ENCODE results near the gene MOB1B. TPM values are rescaled to one million over a fixed set of nuclear protein-coding genes. Genes with fewer than 3 reads are reported as not detected.
"Not testable (repeated sequence)": the region's sequence is repeated elsewhere in the genome, so short reads cannot be mapped to it uniquely, and the experiment has no call there.

The MOB1B gene
- total RNA-seq, 3 donors from 2014 or later, result 15.9 to 18.5 (median 17.2) TPM

- no peak for ATAC-seq
- no peak for DNase-seq
- Mint-ChIP-seq H3K9me3 (no peaks in the 10 kb centered on the region), H3K36me3 (ENCODE audit: insufficient read depth) (no peaks in the 10 kb centered on the region), H3K4me3 (no peak overlapping the region), H3K4me1 (ENCODE audit: low read depth) (no peaks in the 10 kb centered on the region), H3K27me3 (ENCODE audit: low read depth) (no peaks in the 10 kb centered on the region)
These were observed 6.2 kb upstream of the MOB1B start for GRCh38 chr4:70895811-70896491.

GRCh38 chr4:70898581-70898980 is 3.6 kb upstream of the MOB1B start:
- not testable (repeated sequence) for ATAC-seq; H3K36me3 Mint-ChIP-seq (ENCODE audit: insufficient read depth); H3K9me3 Mint-ChIP-seq; H3K4me3 Mint-ChIP-seq; DNase-seq; H3K27me3 Mint-ChIP-seq (ENCODE audit: low read depth)
- H3K4me1 Mint-ChIP-seq (ENCODE audit: low read depth), result peaks cover 11% of the 10 kb centered on the region

GRCh38 chr4:70901607-70901983 is 574 bp upstream of the MOB1B start:
- no peaks in the 10 kb centered on the region for H3K9me3 Mint-ChIP-seq
- DNase-seq, result no peak
- H3K27me3 Mint-ChIP-seq (ENCODE audit: low read depth), result no peaks in the 10 kb centered on the region
- H3K4me3 Mint-ChIP-seq, result peak overlapping the region; percentile 99
- ATAC-seq, result no peak
- H3K36me3 Mint-ChIP-seq (ENCODE audit: insufficient read depth), result peaks cover 5% of the 10 kb centered on the region
- peaks cover 23% of the 10 kb centered on the region for H3K4me1 Mint-ChIP-seq (ENCODE audit: low read depth)

- Mint-ChIP-seq H3K36me3 (ENCODE audit: insufficient read depth) (peaks cover 5% of the 10 kb centered on the region), H3K4me3 (peak overlapping the region; percentile 99), H3K4me1 (ENCODE audit: low read depth) (peaks cover 23% of the 10 kb centered on the region), H3K9me3 (no peaks in the 10 kb centered on the region), H3K27me3 (ENCODE audit: low read depth) (no peaks in the 10 kb centered on the region)
- DNase-seq (no peak), ATAC-seq (peak; percentile 66 to 72)
These were observed 565 bp downstream of the MOB1B start for GRCh38 chr4:70902577-70903290.

- Mint-ChIP-seq H3K4me3 (peak overlapping the region; percentile 99), H3K36me3 (ENCODE audit: insufficient read depth) (peaks cover 5% of the 10 kb centered on the region), H3K9me3 (no peaks in the 10 kb centered on the region), H3K27me3 (ENCODE audit: low read depth) (no peaks in the 10 kb centered on the region), H3K4me1 (ENCODE audit: low read depth) (peaks cover 23% of the 10 kb centered on the region)
- DNase-seq (no peak), ATAC-seq (no peak)
These were observed 1.1 kb downstream of the MOB1B start for GRCh38 chr4:70903291-70903603.

GRCh38 chr4:70908993-70909556 is 6.9 kb downstream of the MOB1B start:
- Mint-ChIP-seq H3K9me3 (no peaks in the 10 kb centered on the region), H3K36me3 (ENCODE audit: insufficient read depth) (peaks cover 5% of the 10 kb centered on the region), H3K27me3 (ENCODE audit: low read depth) (no peaks in the 10 kb centered on the region), H3K4me1 (ENCODE audit: low read depth) (peaks cover 9% of the 10 kb centered on the region), H3K4me3 (no peak overlapping the region)
- ATAC-seq (no peak), DNase-seq (no peak)

GRCh38 chr4:70914000-70914399 is 11.8 kb downstream of the MOB1B start:
- ATAC-seq (no peak), DNase-seq (no peak)
- Mint-ChIP-seq H3K9me3 (no peaks in the 10 kb centered on the region), H3K36me3 (ENCODE audit: insufficient read depth) (peaks cover 6% of the 10 kb centered on the region), H3K4me1 (ENCODE audit: low read depth) (peaks cover 3% of the 10 kb centered on the region), H3K4me3 (no peak overlapping the region), H3K27me3 (ENCODE audit: low read depth) (no peaks in the 10 kb centered on the region)

GRCh38 chr4:70914631-70915030 is 12.5 kb downstream of the MOB1B start:
- H3K9me3 Mint-ChIP-seq, result no peaks in the 10 kb centered on the region
- peaks cover 3% of the 10 kb centered on the region for H3K4me1 Mint-ChIP-seq (ENCODE audit: low read depth)
- no peak for DNase-seq
- H3K27me3 Mint-ChIP-seq (ENCODE audit: low read depth), result no peaks in the 10 kb centered on the region
- no peak overlapping the region for H3K4me3 Mint-ChIP-seq
- no peak for ATAC-seq
- H3K36me3 Mint-ChIP-seq (ENCODE audit: insufficient read depth), result peaks cover 6% of the 10 kb centered on the region

GRCh38 chr4:70915036-70915815 is 13.1 kb downstream of the MOB1B start:
- H3K9me3 Mint-ChIP-seq, result no peaks in the 10 kb centered on the region
- DNase-seq (no peak), ATAC-seq (no peak)
- H3K27me3 Mint-ChIP-seq (ENCODE audit: low read depth), result no peaks in the 10 kb centered on the region
- H3K4me1 Mint-ChIP-seq (ENCODE audit: low read depth), result peaks cover 3% of the 10 kb centered on the region
- H3K4me3 Mint-ChIP-seq, result no peak overlapping the region
- H3K36me3 Mint-ChIP-seq (ENCODE audit: insufficient read depth), result peaks cover 6% of the 10 kb centered on the region

- no peaks in the 10 kb centered on the region for H3K9me3 Mint-ChIP-seq
- H3K4me1 Mint-ChIP-seq (ENCODE audit: low read depth), result peaks cover 3% of the 10 kb centered on the region
- H3K4me3 Mint-ChIP-seq, result no peak overlapping the region
- no peak for DNase-seq
- H3K36me3 Mint-ChIP-seq (ENCODE audit: insufficient read depth), result peaks cover 6% of the 10 kb centered on the region
- no peaks in the 10 kb centered on the region for H3K27me3 Mint-ChIP-seq (ENCODE audit: low read depth)
- no peak for ATAC-seq
These were observed 13.8 kb downstream of the MOB1B start for GRCh38 chr4:70915874-70916559.

GRCh38 chr4:70920592-70920991 is 18.4 kb downstream of the MOB1B start:
- Mint-ChIP-seq H3K36me3 (ENCODE audit: insufficient read depth) (peaks cover 3% of the 10 kb centered on the region), H3K4me3 (no peak overlapping the region), H3K9me3 (no peaks in the 10 kb centered on the region), H3K27me3 (ENCODE audit: low read depth) (no peaks in the 10 kb centered on the region), H3K4me1 (ENCODE audit: low read depth) (peaks cover 3% of the 10 kb centered on the region)
- no peak for ATAC-seq
- DNase-seq, result no peak

- no peaks in the 10 kb centered on the region for H3K27me3 Mint-ChIP-seq (ENCODE audit: low read depth)
- peaks cover 26% of the 10 kb centered on the region for H3K4me1 Mint-ChIP-seq (ENCODE audit: low read depth)
- H3K36me3 Mint-ChIP-seq (ENCODE audit: insufficient read depth), result no peaks in the 10 kb centered on the region
- DNase-seq (no peak), ATAC-seq (no peak)
- H3K4me3 Mint-ChIP-seq, result no peak overlapping the region
- no peaks in the 10 kb centered on the region for H3K9me3 Mint-ChIP-seq
These were observed 23.2 kb downstream of the MOB1B start for GRCh38 chr4:70925418-70925817.

GRCh38 chr4:70925899-70926635 is 23.9 kb downstream of the MOB1B start:
- H3K4me1 Mint-ChIP-seq (ENCODE audit: low read depth), result peaks cover 33% of the 10 kb centered on the region
- ATAC-seq, result peak; percentile 48 to 62
- no peak overlapping the region for H3K4me3 Mint-ChIP-seq
- H3K36me3 Mint-ChIP-seq (ENCODE audit: insufficient read depth), result no peaks in the 10 kb centered on the region
- no peak for DNase-seq
- no peaks in the 10 kb centered on the region for H3K27me3 Mint-ChIP-seq (ENCODE audit: low read depth)
- no peaks in the 10 kb centered on the region for H3K9me3 Mint-ChIP-seq

Data from activated T-cell treated with anti-CD3 and anti-CD28 coated beads, Interleukin-2, amount 50 U/mL, for 4 hours (primary cell).